RWPE2 (cell line): ENCODE results near the gene JMJD4.

Experiments
- ATAC-seq: fragments of 200-7000 bp; cut with Tn5 transposase; 3 replicates; pipeline ENCODE4 v1.9.1; 2021; ENCODE audit warnings: low read depth
- DNase-seq: peaks from one replicate; pipeline ENCODE4 v3.0.0-alpha.2; 2020; ENCODE audit warnings: low spot score
- H3K27ac ChIP-seq: fragments of 450-650 bp; 2 replicates; pipeline ENCODE4 v1.5.1; 2017; ENCODE audit warnings: mild to moderate bottlenecking; ENCODE audit not compliant: poor library complexity, severe bottlenecking
- H3K27me3 ChIP-seq: fragments of 250-450 bp; sonication (Bioruptor Pico); 2 replicates; pipeline ENCODE4 v1.5.1; 2021; ENCODE audit warnings: mild to moderate bottlenecking, moderate library complexity; ENCODE audit not compliant: insufficient read depth, poor library complexity, severe bottlenecking
- H3K36me3 ChIP-seq: fragments of 250-450 bp; sonication (Bioruptor Pico); 2 replicates; pipeline ENCODE4 v1.5.1; 2020; ENCODE audit warnings: low read depth, mild to moderate bottlenecking, moderate library complexity
- H3K4me1 ChIP-seq: fragments of 250-450 bp; sonication (Bioruptor Pico); 2 replicates; pipeline ENCODE4 v1.5.1; 2021; ENCODE audit warnings: mild to moderate bottlenecking, moderate library complexity; ENCODE audit not compliant: insufficient read depth, poor library complexity, severe bottlenecking
- H3K4me3 ChIP-seq: fragments of 250-450 bp; sonication (Bioruptor Pico); 2 replicates; pipeline ENCODE4 v1.5.1; 2021; ENCODE audit warnings: mild to moderate bottlenecking, moderate library complexity; ENCODE audit not compliant: severe bottlenecking
- H3K9me3 ChIP-seq: fragments of 250-450 bp; sonication (Bioruptor Pico); 2 replicates; pipeline ENCODE4 v1.5.1; 2021; ENCODE audit warnings: mild to moderate bottlenecking, moderate library complexity; ENCODE audit not compliant: severe bottlenecking
- CTCF ChIP-seq: fragments of 450-650 bp; IDR thresholded peaks from one replicate; pipeline ENCODE4 v1.5.1; 2017; ENCODE audit warnings: mild to moderate bottlenecking, moderate library complexity; ENCODE audit not compliant: poor library complexity, severe bottlenecking

The JMJD4 gene

GRCh38 chr1:227779685-227780084, 44.6 kb upstream of the JMJD4 start:
- Histone ChIP-seq H3K9me3 (no peaks in the 10 kb centered on the region), H3K4me3 (no peak overlapping the region), H3K27me3 (no peaks in the 10 kb centered on the region), H3K4me1 (no peaks in the 10 kb centered on the region), H3K27ac (no peak overlapping the region), H3K36me3 (no peaks in the 10 kb centered on the region)
- ATAC-seq (no peak), DNase-seq (peak; percentile 18)
- no peak for TF ChIP-seq CTCF

- Histone ChIP-seq H3K36me3 (no peaks in the 10 kb centered on the region), H3K27me3 (no peaks in the 10 kb centered on the region), H3K9me3 (no peaks in the 10 kb centered on the region), H3K4me3 (no peak overlapping the region), H3K4me1 (no peaks in the 10 kb centered on the region), H3K27ac (no peak overlapping the region)
- no peak for TF ChIP-seq CTCF
- DNase-seq (peak; percentile 19), ATAC-seq (no peak)
These were observed 43.9 kb upstream of the JMJD4 start for GRCh38 chr1:227779021-227779441.

GRCh38 chr1:227778401-227778947, 43.4 kb upstream of the JMJD4 start:
- Histone ChIP-seq H3K27ac (no peak overlapping the region), H3K27me3 (no peaks in the 10 kb centered on the region), H3K9me3 (no peaks in the 10 kb centered on the region), H3K4me3 (no peak overlapping the region), H3K36me3 (no peaks in the 10 kb centered on the region), H3K4me1 (no peaks in the 10 kb centered on the region)
- no peak for DNase-seq
- ATAC-seq, result no peak
- no peak for TF ChIP-seq CTCF

GRCh38 chr1:227777646-227778045, 42.5 kb upstream of the JMJD4 start:
- Histone ChIP-seq H3K9me3 (no peaks in the 10 kb centered on the region), H3K4me1 (no peaks in the 10 kb centered on the region), H3K27me3 (no peaks in the 10 kb centered on the region), H3K4me3 (no peak overlapping the region), H3K27ac (no peak overlapping the region), H3K36me3 (no peaks in the 10 kb centered on the region)
- DNase-seq, result no peak
- TF ChIP-seq CTCF, result no peak
- ATAC-seq, result no peak

GRCh38 chr1:227777156-227777555, 42.1 kb upstream of the JMJD4 start:
- H3K4me1 ChIP-seq, result no peaks in the 10 kb centered on the region
- no peaks in the 10 kb centered on the region for H3K36me3 ChIP-seq
- H3K27me3 ChIP-seq, result no peaks in the 10 kb centered on the region
- no peak overlapping the region for H3K27ac ChIP-seq
- no peak overlapping the region for H3K4me3 ChIP-seq
- ATAC-seq (no peak), DNase-seq (no peak)
- no peaks in the 10 kb centered on the region for H3K9me3 ChIP-seq
- TF ChIP-seq CTCF, result no peak
